Brain microvascular endothelial cell (primary cell): ENCODE results near the gene OR52H1.

Experiments used
- DNase-seq: peaks from one replicate; pipeline ENCODE4 v3.0.0-alpha.2; 2020
- H3K27ac ChIP-seq: fragments of 250-450 bp; sonication (Bioruptor Pico); 2 replicates; pipeline ENCODE4 v1.5.1; 2020; ENCODE audit warnings: mild to moderate bottlenecking, moderate library complexity
- H3K27me3 ChIP-seq: fragments of 250-450 bp; sonication (Bioruptor Pico); replicated peaks from 2 replicates; pipeline ENCODE4 v1.5.1; 2020; ENCODE audit warnings: mild to moderate bottlenecking
- H3K36me3 ChIP-seq: fragments of 250-450 bp; sonication (Bioruptor Pico); replicated peaks from 2 replicates; pipeline ENCODE4 v1.5.1; 2020; ENCODE audit warnings: mild to moderate bottlenecking
- H3K4me3 ChIP-seq: 2 replicates; pipeline ENCODE4 v1.5.1; 2011; ENCODE audit warnings: low read depth, mild to moderate bottlenecking, control low read depth, low read length, moderate library complexity
- in situ Hi-C: cut with HindIII; loops from 2 replicates; pipeline ENCODE4 v1.10.0; 2017; ENCODE audit warnings: low sequenced_read_pairs, low pct_ligation_motif_present
- TF ChIP-seq, protein P1 (sequence below): IDR thresholded peaks from 2 replicates; pipeline ENCODE4 v1.5.1; 2011; ENCODE audit warnings: low read depth, mild to moderate bottlenecking, moderate library complexity, low read length, control low read depth, inconsistent platforms; ENCODE audit errors: missing control alignments

The OR52H1 gene

DNA sequence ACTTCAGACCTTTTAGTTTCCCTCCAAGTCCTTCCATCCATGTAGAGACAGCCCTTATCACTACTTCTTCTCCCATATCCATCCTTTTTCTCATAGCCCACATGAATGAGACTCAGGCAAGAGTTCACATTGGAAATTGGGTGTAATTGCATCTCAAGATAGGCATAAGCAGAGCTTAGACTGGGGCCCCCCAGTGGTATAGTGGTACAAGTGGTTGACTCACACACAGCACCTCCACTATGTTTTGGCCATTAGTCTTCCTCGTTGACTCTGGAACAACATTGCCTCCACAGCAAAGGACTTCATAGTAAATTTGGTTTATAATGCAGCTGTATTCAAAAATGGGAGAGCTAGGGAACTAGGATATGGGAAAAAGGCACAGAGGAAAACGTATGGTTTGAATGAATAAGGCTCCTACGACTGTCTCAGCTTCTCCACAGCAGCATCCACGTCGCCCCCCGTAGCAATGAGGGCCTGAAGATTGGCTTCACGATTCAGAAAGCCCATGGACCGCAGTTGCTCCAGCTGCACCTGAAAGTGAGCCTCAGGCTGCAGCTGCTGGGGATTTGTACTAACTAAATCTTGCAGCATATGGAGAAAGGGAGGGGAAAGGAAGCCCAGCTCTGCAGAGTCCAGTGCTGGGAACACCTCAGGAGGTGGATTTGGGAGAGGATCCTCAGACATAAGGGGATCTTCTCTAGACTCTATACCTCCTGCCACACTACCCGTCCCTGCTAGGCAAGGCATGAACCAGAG is 41.0 kb downstream of the OR52H1 start:
- H3K27ac ChIP-seq: no peak overlapping the region
- no peak for DNase-seq
- H3K27me3 ChIP-seq: no peaks in the 10 kb centered on the region
- no peaks in the 10 kb centered on the region for H3K36me3 ChIP-seq
- TF ChIP-seq, protein P1, sequence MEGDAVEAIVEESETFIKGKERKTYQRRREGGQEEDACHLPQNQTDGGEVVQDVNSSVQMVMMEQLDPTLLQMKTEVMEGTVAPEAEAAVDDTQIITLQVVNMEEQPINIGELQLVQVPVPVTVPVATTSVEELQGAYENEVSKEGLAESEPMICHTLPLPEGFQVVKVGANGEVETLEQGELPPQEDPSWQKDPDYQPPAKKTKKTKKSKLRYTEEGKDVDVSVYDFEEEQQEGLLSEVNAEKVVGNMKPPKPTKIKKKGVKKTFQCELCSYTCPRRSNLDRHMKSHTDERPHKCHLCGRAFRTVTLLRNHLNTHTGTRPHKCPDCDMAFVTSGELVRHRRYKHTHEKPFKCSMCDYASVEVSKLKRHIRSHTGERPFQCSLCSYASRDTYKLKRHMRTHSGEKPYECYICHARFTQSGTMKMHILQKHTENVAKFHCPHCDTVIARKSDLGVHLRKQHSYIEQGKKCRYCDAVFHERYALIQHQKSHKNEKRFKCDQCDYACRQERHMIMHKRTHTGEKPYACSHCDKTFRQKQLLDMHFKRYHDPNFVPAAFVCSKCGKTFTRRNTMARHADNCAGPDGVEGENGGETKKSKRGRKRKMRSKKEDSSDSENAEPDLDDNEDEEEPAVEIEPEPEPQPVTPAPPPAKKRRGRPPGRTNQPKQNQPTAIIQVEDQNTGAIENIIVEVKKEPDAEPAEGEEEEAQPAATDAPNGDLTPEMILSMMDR: no peak
- no peak overlapping the region for H3K4me3 ChIP-seq
- in situ Hi-C loops: no loop called here

DNA sequence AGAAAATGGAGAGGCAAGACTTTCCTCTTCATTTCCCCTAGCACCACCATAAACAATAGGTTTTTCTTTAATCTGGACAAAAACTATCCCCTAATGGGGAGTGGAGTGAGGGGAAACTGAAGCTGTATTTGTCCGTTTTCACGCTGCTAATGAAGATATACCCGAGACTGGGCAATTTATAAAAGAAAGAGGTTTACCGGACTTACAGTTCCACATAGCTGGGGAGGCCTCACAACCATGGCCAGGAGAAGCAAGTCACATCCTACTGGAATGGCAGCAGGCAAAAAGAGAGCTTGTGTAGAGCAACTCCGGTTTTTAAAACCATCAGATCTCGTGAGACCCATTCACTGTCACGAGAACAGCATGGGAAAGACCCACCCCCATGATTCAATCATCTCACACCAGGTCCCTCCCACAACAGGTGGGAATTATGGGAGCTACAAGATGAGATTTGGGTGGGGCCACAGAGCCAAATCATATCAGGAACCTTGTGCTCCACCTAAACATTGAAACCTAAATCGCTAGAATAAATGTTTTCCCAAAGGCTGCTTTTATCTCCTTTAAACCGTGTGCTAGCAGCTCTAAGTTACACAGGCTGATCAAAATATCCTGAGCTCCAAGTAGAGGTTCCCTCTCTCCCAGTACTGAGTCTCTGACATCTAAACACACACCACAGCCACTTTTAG is 42.8 kb downstream of the OR52H1 start:
- Histone ChIP-seq H3K27me3 (no peaks in the 10 kb centered on the region), H3K4me3 (no peak overlapping the region), H3K27ac (no peak overlapping the region), H3K36me3 (no peaks in the 10 kb centered on the region)
- TF ChIP-seq, protein P1: no peak
- no peak for DNase-seq
- in situ Hi-C loops: no loop called here

DNA sequence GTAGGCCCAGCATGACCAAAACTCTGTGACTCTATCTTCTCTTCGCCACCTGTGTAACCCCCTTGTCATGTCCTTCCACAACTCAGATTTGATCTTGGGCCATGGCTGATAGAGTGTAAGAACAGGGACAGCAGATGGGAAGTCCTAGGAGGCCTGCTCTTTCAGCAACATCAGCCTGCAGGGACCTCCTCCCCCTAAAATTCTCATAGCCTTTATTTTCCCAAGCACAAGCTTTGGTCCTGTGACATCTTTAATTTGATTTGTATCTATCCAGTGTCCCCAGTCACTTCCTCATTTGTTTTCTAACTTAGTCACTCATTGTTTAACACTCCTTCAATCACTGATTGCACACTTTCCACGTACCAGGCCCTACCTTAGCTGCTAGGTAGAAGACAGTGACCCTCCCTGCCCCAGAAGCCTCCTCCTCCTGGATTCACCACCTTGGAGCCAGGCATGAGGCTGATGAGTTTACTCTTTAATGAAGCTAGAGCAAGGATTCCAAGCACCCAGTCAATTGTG is 43.9 kb downstream of the OR52H1 start:
- DNase-seq: no peak
- TF ChIP-seq, protein P1: no peak
- Histone ChIP-seq H3K27ac (no peak overlapping the region), H3K4me3 (no peak overlapping the region), H3K27me3 (no peaks in the 10 kb centered on the region), H3K36me3 (no peaks in the 10 kb centered on the region)
- in situ Hi-C loops: no loop called here

DNA sequence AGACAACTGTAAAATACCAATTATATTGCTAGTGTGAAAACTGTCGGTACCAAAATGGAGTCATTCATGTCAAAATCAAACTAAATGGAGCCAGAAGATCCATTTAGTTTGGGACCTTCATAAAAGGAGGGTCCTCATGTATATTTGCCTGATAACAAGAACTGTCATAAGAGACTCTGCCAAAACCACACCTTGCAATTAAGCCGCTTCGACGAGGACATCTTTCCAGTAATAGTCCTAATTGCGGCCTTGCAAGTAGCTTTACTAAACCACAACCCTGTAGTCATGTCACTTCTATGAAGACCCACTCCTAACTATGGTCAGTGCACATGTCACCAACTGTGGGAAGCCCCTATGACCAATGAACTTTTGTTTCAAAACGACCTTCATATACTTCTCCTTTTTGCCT is 47.9 kb downstream of the OR52H1 start:
- no peak overlapping the region for H3K4me3 ChIP-seq
- H3K27ac ChIP-seq: no peak overlapping the region
- no peaks in the 10 kb centered on the region for H3K36me3 ChIP-seq
- H3K27me3 ChIP-seq: no peaks in the 10 kb centered on the region
- in situ Hi-C loops: no loop called here
- TF ChIP-seq, protein P1: no peak
- DNase-seq: no peak

DNA sequence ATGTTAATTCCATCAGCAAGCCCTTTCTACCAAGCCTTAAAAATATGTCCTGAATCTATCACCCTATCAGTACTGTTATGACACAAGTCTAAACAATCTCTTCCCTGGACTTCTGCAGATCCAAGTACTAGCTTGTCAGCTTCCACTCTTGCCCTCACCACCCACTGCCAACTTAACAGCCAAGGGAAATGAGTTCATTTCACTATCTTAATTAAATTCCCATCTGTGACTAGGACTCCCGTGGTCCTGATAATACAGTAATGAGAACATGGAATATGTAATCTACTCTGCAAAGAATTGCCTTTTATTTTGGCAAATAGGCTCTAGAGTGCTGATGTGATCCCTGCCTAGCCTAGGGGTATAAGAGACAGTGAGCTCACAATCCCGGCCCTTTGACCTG is 48.7 kb downstream of the OR52H1 start:
- TF ChIP-seq, protein P1: no peak
- Histone ChIP-seq H3K27me3 (no peaks in the 10 kb centered on the region), H3K36me3 (no peaks in the 10 kb centered on the region), H3K27ac (no peak overlapping the region), H3K4me3 (no peak overlapping the region)
- in situ Hi-C loops: no loop called here
- no peak for DNase-seq
